Adipose tissue (tissue), 3 donors: ENCODE data around the gene GDA. TPM values are rescaled to one million over a fixed set of nuclear protein-coding genes. Genes with fewer than 3 reads are reported as not detected.

Experiments used
- H3K27ac ChIP-seq: one replicate; pipeline ENCODE4 v1.5.1; 2013; ENCODE audit warnings: low read depth, low read length
- WGBS, 3 donors: extraction: QIAGEN DNeasy Blood & Tissue Kit; methylation state at CpG; one replicate each; pipeline ENCODE4 v1.1.7; 2013; 5-methylcytosine and 5-hydroxymethylcytosine counted together
- polyA plus RNA-seq, 3 donors: library from polyadenylated mRNA; stranded (reverse); fragments of 200-250 nt; gene quantifications; one replicate each; pipeline ENCODE4 v1.2.3, GENCODE V29; 2013
- donor health status: healthy with polysubstance abuse.
- donor health status: Bipolar disorder and iron deficiency.
- donor health status: healthy.

GDA gene
- under 1 TPM; 0.04 to 0.81 (median 0.11) TPM for polyA plus RNA-seq

- no peak within 1 kb of the TSS for H3K27ac ChIP-seq
- whole genome bisulfite sequencing, 3 donors = 1 to 3% (median 2%) methylated on average over 53 to 70 of the region's 70 CpGs
These were observed at the start of gene GDA for GRCh38 chr9:72149231-72149975. Gene GDA, plus strand, starts transcription at chr9:72149440. Its CDS starts 120 bp downstream, at chr9:72149560.

DNA sequence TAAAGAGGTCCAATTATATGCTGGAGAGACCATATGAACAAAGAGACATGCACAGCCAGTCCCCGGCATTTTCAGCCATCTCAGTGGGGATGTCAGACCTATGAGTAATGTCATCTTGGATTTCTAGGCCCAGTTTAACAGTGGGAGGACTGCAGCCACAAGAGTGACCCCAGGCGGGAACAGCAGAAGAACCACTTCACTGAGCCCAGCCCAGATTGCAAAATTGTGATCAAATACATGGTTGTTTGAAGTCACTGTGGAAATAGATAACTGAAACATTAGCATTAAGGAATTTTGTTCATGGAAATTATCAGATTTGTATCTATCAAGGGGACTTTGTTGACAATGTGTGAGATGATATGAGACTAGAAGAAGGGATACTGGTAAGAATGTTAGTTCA is 46.7 kb upstream of the GDA start:
- no peak overlapping the region for H3K27ac ChIP-seq
- 86 to 92% (median 87%) methylated on average over 2 of the region's 2 CpGs for WGBS, 3 donors

- WGBS, 3 donors = 88 to 96% (median 89%) methylated on average over 2 of the region's 2 CpGs
- H3K27ac ChIP-seq = no peak overlapping the region
These were observed 36.2 kb upstream of the GDA start for GRCh38 chr9:72113056-72113455.

DNA sequence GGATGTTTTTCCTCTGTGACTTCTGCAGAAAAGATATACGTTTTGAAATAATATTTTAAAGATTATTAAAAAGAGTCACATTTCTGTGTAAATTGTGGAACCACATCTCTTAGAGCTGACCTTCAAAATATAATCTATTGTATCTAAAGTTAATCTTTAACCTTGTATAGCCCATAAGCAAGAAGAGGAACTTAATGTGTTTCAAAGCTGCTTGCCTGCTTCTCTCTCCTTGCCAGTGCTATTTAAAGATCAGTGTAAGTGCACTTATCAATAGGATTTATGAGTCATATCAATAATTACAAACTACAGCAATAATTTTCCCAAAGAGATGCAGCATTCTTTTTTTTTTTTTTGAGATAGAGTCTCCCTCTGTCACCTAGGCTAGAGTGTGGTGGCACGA is 29.4 kb upstream of the GDA start:
- WGBS, 3 donors = 34 to 79% (median 67%) methylated on average over 2 of the region's 2 CpGs

GRCh38 chr9:72124947-72125346 is 24.3 kb upstream of the GDA start:
- H3K27ac ChIP-seq = no peak overlapping the region
- 60 to 66% (median 63%) methylated on average over 2 of the region's 2 CpGs for WGBS, 3 donors

More for the DNA sequence above, 29.4 kb upstream of the GDA start:
- no peak overlapping the region for H3K27ac ChIP-seq

GRCh38 chr9:72127753-72128152 is 21.5 kb upstream of the GDA start:
- WGBS, 3 donors = 16 to 41% (median 23%) methylated on average over 2 of the region's 2 CpGs
- no peak overlapping the region for H3K27ac ChIP-seq

DNA sequence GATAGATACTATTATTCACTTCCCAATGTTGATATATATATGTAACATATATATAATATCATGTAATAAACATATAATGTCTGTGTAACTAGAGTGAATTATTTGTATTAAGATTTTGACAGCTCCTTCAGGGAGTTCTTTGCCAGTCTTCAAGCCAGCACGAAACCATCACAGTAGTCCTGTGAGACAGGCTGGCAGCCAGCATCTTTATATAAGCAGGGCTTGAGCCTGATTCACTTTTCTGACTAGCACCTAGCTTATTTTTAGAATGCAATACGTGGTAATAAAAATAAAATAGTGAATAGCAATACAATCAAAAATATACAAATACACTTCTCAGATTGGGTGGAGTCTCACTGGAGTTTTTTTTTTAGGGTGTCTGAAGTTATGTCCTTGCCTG is 20.7 kb upstream of the GDA start:
- WGBS, 3 donors = 48 to 55% (median 53%) methylated on average over 2 of the region's 2 CpGs
- H3K27ac ChIP-seq = no peak overlapping the region

- H3K27ac ChIP-seq = no peak overlapping the region
- WGBS, 3 donors = 56 to 63% (median 62%) methylated on average over 9 of the region's 9 CpGs
These were observed 19.7 kb upstream of the GDA start for GRCh38 chr9:72129271-72130156.

DNA sequence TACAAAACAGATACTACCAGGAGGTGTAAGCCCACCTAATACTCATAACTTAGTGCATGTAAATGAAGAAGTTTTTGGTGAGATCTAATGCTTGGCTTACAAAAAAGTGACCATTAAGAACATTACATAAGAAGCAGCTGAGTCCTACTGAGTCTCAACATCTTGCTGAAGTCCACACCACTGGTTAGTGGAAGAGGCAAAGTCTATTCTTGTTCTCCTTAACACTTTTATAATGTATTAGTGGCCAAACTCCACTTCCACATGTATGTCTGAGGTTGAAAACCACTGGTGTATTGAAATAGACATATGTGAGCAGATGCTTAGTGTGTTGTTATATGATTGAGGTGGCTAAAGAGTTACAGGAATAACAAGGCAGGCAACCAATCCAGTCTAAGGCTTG is 18.9 kb upstream of the GDA start:
- no peak overlapping the region for H3K27ac ChIP-seq

- 70 to 83% (median 75%) methylated on average over 4 of the region's 4 CpGs for WGBS, 3 donors
- H3K27ac ChIP-seq = no peak overlapping the region
These were observed 18.0 kb upstream of the GDA start for GRCh38 chr9:72131206-72131605.

DNA sequence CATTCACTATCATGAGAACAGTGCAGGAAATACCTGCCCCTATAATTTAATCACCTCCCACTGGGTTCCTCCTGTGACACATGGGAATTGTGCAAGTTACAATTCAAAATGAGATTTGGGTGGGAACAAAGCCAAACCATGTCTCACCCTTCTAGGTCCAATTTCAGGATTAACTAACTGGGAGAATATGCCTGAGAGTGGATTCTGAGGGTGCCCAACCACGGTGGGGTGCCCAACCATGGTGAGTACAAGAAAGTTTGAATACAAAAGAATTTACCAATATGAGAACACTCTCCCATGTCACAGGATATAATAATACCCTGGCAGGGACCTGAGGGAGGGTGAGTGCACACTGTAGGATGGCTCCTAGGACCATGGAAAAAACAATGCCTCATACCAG is 17.2 kb upstream of the GDA start:
- 71 to 83% (median 79%) methylated on average over 1 of the region's 1 CpG for WGBS, 3 donors
- no peak overlapping the region for H3K27ac ChIP-seq

DNA sequence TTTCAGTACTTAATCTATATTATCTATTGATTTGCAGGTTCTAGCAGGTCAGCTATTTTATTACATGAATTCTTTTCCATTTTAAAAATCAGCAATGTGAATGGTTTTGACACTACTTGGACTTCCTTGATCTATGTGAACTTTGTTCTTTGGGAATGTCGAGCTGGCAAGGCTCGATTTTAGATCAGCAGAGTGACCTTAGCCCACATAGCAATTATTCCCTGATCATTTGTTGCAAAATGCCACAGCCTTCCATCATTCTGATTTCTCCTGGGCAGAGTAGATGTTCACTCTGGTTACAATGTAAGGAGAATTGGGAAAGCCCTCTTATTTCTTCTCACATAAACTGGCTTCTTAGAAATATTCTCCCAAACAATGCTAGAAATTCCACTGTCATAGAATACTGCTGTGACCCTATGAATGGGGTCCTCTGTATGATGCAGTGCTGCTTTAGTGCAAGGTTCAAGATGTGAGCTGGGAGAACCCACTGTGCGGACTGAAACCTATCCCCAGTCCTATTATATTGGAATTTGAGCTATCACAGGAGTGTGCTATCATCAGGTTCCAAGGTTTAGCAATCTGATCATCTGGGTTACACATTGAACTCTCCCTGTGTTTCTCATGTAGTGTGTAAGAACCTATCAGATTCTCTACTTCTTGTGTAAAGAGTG is 15.7 kb upstream of the GDA start:
- H3K27ac ChIP-seq = no peak overlapping the region
- 46 to 79% (median 73%) methylated on average over 3 of the region's 3 CpGs for WGBS, 3 donors

- no peak overlapping the region for H3K27ac ChIP-seq
- WGBS, 3 donors = 90 to 94% (median 91%) methylated on average over 1 of the region's 1 CpG
These were observed 14.4 kb upstream of the GDA start for GRCh38 chr9:72134801-72135200.

GRCh38 chr9:72137697-72138365 is 11.4 kb upstream of the GDA start:
- H3K27ac ChIP-seq = no peak overlapping the region
- 76 to 86% (median 84%) methylated on average over 6 of the region's 6 CpGs for WGBS, 3 donors

GRCh38 chr9:72139226-72139625 is 10.0 kb upstream of the GDA start:
- WGBS, 3 donors = 81 to 88% (median 83%) methylated on average over 2 of the region's 2 CpGs
- no peak overlapping the region for H3K27ac ChIP-seq

DNA sequence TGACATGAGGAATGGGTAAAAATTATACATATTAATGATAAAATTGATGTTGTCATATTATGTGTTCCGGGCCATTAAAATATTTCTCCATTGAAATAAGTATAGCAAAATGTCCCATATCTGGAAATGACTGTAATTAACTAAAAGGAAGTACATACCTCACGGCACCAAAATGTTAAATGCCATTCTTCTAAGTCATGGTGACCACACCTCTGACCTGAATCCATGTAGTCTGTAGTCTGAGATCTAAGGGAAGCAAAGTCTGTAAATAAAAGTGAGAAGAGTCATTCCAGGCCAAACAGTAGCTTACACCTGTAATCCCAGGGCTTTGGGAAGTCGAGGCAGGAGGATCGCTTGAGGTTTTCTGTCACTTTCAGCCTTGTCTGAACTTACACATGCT is 8.7 kb upstream of the GDA start:
- H3K27ac ChIP-seq = no peak overlapping the region
- WGBS, 3 donors = 73 to 82% (median 80%) methylated on average over 4 of the region's 4 CpGs

- 68 to 82% (median 77%) methylated on average over 3 of the region's 3 CpGs for WGBS, 3 donors
- no peak overlapping the region for H3K27ac ChIP-seq
These were observed 7.8 kb upstream of the GDA start for GRCh38 chr9:72141484-72141883.

- H3K27ac ChIP-seq = no peak overlapping the region
- 84 to 98% (median 84%) methylated on average over 3 of the region's 3 CpGs for WGBS, 3 donors
These were observed 4.3 kb upstream of the GDA start for GRCh38 chr9:72144756-72145492.
